ENCODE measurements around the gene VTI1B. TPM values are rescaled to one million over a fixed set of nuclear protein-coding genes. Genes with fewer than 3 reads are reported as not detected.

The VTI1B gene
- total RNA-seq, 4 donors from 2014 or later: 48.4 to 61.1 (median 56.2) TPM

GRCh38 chr14:67652189-67652588, 22.2 kb downstream of the VTI1B start:
- Histone ChIP-seq H3K4me1 (no peaks in the 10 kb centered on the region), H3K27ac (no peak overlapping the region), H3K36me3 (peaks cover 95% of the 10 kb centered on the region), H3K27me3 (no peaks in the 10 kb centered on the region), H3K9me3 (no peaks in the 10 kb centered on the region), H3K4me3 (no peak overlapping the region)
- TF ChIP-seq POLR2AphosphoS5 (IDR thresholded peaks at IDR 0.05) (no peak), POLR2A (IDR thresholded peaks at IDR 0.05) (no peak), CTCF (IDR thresholded peaks at IDR 0.05) (no peak), EP300 (IDR thresholded peaks at IDR 0.05) (no peak)
- DNase-seq (ENCODE audit: low spot score in 2 of 2): no peak
- 68% methylated on average over 1 of the region's 1 CpG for WGBS

- 65% methylated on average over 2 of the region's 2 CpGs for WGBS
- H3K4me3 ChIP-seq: no peak overlapping the region
- no peak overlapping the region for H3K27ac ChIP-seq
- DNase-seq (ENCODE audit: low spot score in 2 of 2): no peak
- H3K36me3 ChIP-seq: peaks cover 95% of the 10 kb centered on the region
- H3K9me3 ChIP-seq: no peaks in the 10 kb centered on the region
- TF ChIP-seq POLR2A (IDR thresholded peaks at IDR 0.05) (no peak), EP300 (IDR thresholded peaks at IDR 0.05) (no peak), CTCF (IDR thresholded peaks at IDR 0.05) (no peak), POLR2AphosphoS5 (IDR thresholded peaks at IDR 0.05) (no peak)
- H3K27me3 ChIP-seq: no peaks in the 10 kb centered on the region
- H3K4me1 ChIP-seq: no peaks in the 10 kb centered on the region
These were observed 23.7 kb downstream of the VTI1B start for GRCh38 chr14:67650694-67651093.

GRCh38 chr14:67650151-67650550, 24.3 kb downstream of the VTI1B start:
- Histone ChIP-seq H3K36me3 (peaks cover 90% of the 10 kb centered on the region), H3K4me3 (no peak overlapping the region)
- WGBS: 73% methylated on average over 1 of the region's 1 CpG

GRCh38 chr14:67646131-67646530, 28.3 kb downstream of the VTI1B start:
- WGBS: 94% methylated on average over 3 of the region's 3 CpGs
- no peak overlapping the region for H3K4me3 ChIP-seq
- H3K27ac ChIP-seq: no peak overlapping the region
- H3K36me3 ChIP-seq: peaks cover 49% of the 10 kb centered on the region
- H3K27me3 ChIP-seq: no peaks in the 10 kb centered on the region
- no peaks in the 10 kb centered on the region for H3K9me3 ChIP-seq
- DNase-seq (ENCODE audit: low spot score in 2 of 2): no peak
- TF ChIP-seq CTCF (IDR thresholded peaks at IDR 0.05) (no peak), POLR2AphosphoS5 (IDR thresholded peaks at IDR 0.05) (no peak), POLR2A (IDR thresholded peaks at IDR 0.05) (no peak), EP300 (IDR thresholded peaks at IDR 0.05) (no peak)
- no peaks in the 10 kb centered on the region for H3K4me1 ChIP-seq

More at GRCh38 chr14:67650151-67650550, 24.3 kb downstream of the VTI1B start:
- Histone ChIP-seq H3K9me3 (no peaks in the 10 kb centered on the region), H3K27ac (no peak overlapping the region), H3K4me1 (no peaks in the 10 kb centered on the region), H3K27me3 (no peaks in the 10 kb centered on the region)
- DNase-seq (ENCODE audit: low spot score in 2 of 2): no peak
- TF ChIP-seq EP300 (IDR thresholded peaks at IDR 0.05): no peak
- TF ChIP-seq POLR2A (IDR thresholded peaks at IDR 0.05): no peak
- TF ChIP-seq POLR2AphosphoS5 (IDR thresholded peaks at IDR 0.05): no peak
- no peak for TF ChIP-seq CTCF (IDR thresholded peaks at IDR 0.05)

- Histone ChIP-seq H3K4me1 (no peaks in the 10 kb centered on the region), H3K36me3 (peaks cover 42% of the 10 kb centered on the region), H3K27me3 (no peaks in the 10 kb centered on the region), H3K27ac (no peak overlapping the region), H3K4me3 (no peak overlapping the region), H3K9me3 (no peaks in the 10 kb centered on the region)
- DNase-seq (ENCODE audit: low spot score in 2 of 2): no peak
- 69% methylated on average over 5 of the region's 5 CpGs for WGBS
- TF ChIP-seq POLR2A (IDR thresholded peaks at IDR 0.05): no peak
- TF ChIP-seq EP300 (IDR thresholded peaks at IDR 0.05): no peak
- TF ChIP-seq POLR2AphosphoS5 (IDR thresholded peaks at IDR 0.05): no peak
- TF ChIP-seq CTCF (IDR thresholded peaks at IDR 0.05): no peak
These were observed 29.0 kb downstream of the VTI1B start for GRCh38 chr14:67645414-67645813.
